GM12875 (cell line): ENCODE results near the gene TYMP.

Experiments
- H3K4me3 ChIP-seq: one replicate; pipeline ENCODE4 v1.5.1; 2011; ENCODE audit warnings: low read depth, low read length, control low read depth
- CTCF ChIP-seq: IDR thresholded peaks from 2 replicates; pipeline ENCODE4 v1.5.1; 2011; ENCODE audit warnings: low read depth, mild to moderate bottlenecking, control low read depth, inconsistent platforms, low read length, moderate library complexity, borderline replicate concordance; ENCODE audit not compliant: insufficient read depth

The TYMP gene

GRCh38 chr22:50545522-50546325 is 15.9 kb upstream of the TYMP start, which contains the start of gene KLHDC7B:
Gene KLHDC7B (plus strand): TSS chr22:50545899. CDS start chr22:50546244, 345 bp downstream.
- H3K4me3 ChIP-seq = no peak within 1 kb of the TSS
- TF ChIP-seq CTCF = peak; percentile 25; the same call in 1 of the 2 replicates

- TF ChIP-seq CTCF = no peak
- H3K4me3 ChIP-seq = no peak overlapping the region
These were observed 15.0 kb upstream of the TYMP start for GRCh38 chr22:50544746-50545253.

- peak; percentile 73 for TF ChIP-seq CTCF
- peak overlapping the region; percentile 2 for H3K4me3 ChIP-seq
These were observed 14.4 kb upstream of the TYMP start for GRCh38 chr22:50544078-50544745.

- peak; percentile 24; the same call in 1 of the 2 replicates for TF ChIP-seq CTCF
- H3K4me3 ChIP-seq = peak overlapping the region; percentile 1
These were observed 12.7 kb upstream of the TYMP start for GRCh38 chr22:50542416-50542927.

GRCh38 chr22:50541667-50542026 is 11.8 kb upstream of the TYMP start:
- H3K4me3 ChIP-seq = peak overlapping the region; percentile 32

- no peak for TF ChIP-seq CTCF
- no peak overlapping the region for H3K4me3 ChIP-seq
These were observed 10.6 kb upstream of the TYMP start for GRCh38 chr22:50540381-50540780.

GRCh38 chr22:50537765-50538164 is 8.0 kb upstream of the TYMP start:
- no peak overlapping the region for H3K4me3 ChIP-seq
- TF ChIP-seq CTCF = no peak
